ENCODE measurements around the gene FFAR3. TPM values are rescaled to one million over a fixed set of nuclear protein-coding genes. Genes with fewer than 3 reads are reported as not detected.

Gene FFAR3
- total RNA-seq, 1 donor from 2014 or later: not detected

DNA sequence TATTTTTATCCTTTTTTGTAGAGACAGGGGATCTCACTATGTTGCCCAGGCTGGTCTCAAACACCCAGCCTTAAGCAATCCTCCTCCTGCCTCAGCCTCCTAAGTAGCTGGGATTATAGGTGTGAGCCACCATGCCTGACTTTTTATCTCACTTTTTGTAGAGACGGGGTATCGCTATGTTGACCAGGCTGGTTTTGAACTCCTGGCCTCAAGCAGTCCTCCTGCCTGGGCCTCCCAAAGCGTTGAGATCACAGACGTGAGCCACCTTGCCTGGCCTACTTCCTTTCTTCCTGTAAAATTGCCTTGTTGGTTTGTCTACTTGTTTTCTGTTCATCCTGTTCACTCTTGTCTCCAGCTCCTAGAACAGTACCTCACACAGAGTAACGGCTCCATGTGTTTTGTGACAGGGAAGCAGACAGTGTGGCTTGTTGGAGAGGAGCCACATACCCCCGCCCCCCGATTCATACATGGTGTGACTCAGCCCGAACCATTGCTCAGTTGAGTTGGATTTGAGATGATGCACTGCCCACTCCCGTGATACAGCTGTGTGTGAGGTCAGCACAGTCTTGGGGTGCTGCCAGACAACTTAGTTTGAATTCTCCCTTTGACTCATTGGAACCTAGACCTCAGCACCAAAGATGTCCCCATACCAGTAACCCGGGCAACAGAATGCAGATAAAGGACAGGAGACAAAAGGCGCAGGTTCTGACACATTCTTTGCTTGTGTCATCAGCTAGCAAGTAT lies 46.8 kb downstream of the FFAR3 start:
- DNase-seq: peak; percentile 8

- no peak for DNase-seq
Observed at GRCh38 chr19:35407619-35408018, 49.4 kb downstream of the FFAR3 start.

DNA sequence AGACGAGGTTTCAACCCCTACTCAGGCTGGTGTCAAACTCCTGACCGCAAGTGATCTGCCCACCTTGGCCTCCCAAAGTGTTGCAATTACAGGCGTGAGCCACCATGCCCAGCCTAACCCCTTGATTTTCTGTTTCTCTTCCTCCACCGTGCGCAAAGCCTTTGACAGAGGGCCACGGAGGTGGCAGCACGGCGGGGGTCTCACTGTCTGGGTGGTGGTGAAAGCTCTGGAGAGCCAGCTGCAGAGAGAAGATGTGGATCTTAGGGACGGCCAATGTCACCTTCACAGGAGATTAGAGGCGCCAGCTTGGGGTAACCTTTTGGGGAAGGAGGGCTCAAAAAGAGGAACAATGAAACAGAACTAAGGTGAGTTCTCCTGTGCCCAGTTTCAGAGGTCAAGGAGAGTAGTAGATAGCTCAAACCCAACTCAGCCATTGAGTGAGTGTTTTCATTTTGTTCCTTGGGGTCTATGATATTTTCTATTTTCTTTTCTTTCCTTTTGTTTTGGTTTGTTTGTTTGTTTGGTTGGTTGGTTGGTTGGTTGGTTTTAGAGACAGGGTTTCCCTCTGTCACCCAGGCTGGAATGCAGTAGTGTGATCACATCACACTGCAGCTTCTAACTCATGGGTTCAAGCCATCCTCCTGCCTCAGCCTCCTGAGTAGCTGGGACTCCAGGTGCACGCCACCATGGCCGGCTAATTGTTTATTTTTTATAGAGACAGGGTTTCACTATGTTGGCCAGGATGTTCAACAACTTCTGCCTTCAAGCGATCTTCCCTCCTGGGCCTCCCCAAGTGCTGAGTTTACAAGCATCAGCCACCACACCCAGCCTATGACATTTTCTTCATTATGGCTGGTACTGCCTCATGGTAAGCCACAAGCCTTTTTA lies 50.3 kb downstream of the FFAR3 start:
- no peak for DNase-seq

DNA sequence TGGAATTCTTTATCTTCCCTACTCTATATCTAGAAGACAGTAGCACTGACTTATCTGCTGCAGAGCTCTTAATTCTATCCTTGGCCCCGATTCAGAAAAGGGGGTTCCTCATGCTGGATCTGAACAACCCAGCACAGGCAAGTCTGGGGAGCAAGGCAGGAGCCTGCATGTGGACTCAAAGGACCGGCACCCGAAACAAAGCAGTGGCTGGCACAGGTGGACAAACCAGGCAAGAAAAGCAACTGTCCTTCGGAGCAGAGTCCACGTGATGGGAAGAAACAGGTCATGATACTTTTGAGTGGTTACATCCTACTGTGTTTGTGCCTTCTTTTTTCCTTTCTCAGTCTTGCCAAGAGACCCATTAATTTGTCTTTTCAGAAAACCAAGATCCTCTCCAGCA lies 50.9 kb downstream of the FFAR3 start:
- no peak for DNase-seq

Other genes with a start within 250 kb of the FFAR3 start
- 45.6 TPM for gene FXYD3, start 242.6 kb upstream of the FFAR3 start, total RNA-seq
- gene LGI4, start 223.4 kb upstream of the FFAR3 start, total RNA-seq: 7.6 TPM
- gene FXYD1, start 219.6 kb upstream of the FFAR3 start, total RNA-seq: 44.2 TPM
- gene FXYD7, start 215.2 kb upstream of the FFAR3 start, total RNA-seq: not detected
- gene FXYD5, start 203.7 kb upstream of the FFAR3 start, total RNA-seq: 5.9 TPM
- not detected for gene FAM187B, start 129.7 kb upstream of the FFAR3 start, total RNA-seq
- 26.5 TPM for gene LSR, start 109.5 kb upstream of the FFAR3 start, total RNA-seq
- gene USF2, start 89.5 kb upstream of the FFAR3 start, total RNA-seq: 52.7 TPM
- not detected for gene HAMP, start 75.9 kb upstream of the FFAR3 start, total RNA-seq
- 2.3 TPM for gene MAG, start 66.3 kb upstream of the FFAR3 start, total RNA-seq
- gene CD22, start 29.3 kb upstream of the FFAR3 start, total RNA-seq: 7.4 TPM
- gene FFAR1, start 10.6 kb upstream of the FFAR3 start, total RNA-seq: not detected
- not detected for gene GPR42, start 12.6 kb downstream of the FFAR3 start, total RNA-seq
- 15.6 TPM for gene FFAR2, start 89.8 kb downstream of the FFAR3 start, total RNA-seq
- gene KRTDAP, start 132.0 kb downstream of the FFAR3 start, total RNA-seq: 9.6 TPM
- gene DMKN, start 155.2 kb downstream of the FFAR3 start, total RNA-seq: 25.7 TPM
- 15.6 TPM for gene SBSN, start 169.9 kb downstream of the FFAR3 start, total RNA-seq
- gene GAPDHS, start 175.0 kb downstream of the FFAR3 start, total RNA-seq: not detected
- 30.6 TPM for gene TMEM147, start 187.2 kb downstream of the FFAR3 start, total RNA-seq
- not detected for gene ATP4A, start 205.2 kb downstream of the FFAR3 start, total RNA-seq
- gene PMIS2, start 227.7 kb downstream of the FFAR3 start, total RNA-seq: not detected